Choroid plexus epithelial cell (primary cell): ENCODE data around the gene RTN4IP1.

Source experiments
- DNase-seq: peaks from one replicate; pipeline ENCODE4 v3.0.0-alpha.2; 2010; ENCODE audit warnings: low read depth
- H3K4me3 ChIP-seq: 2 replicates; pipeline ENCODE4 v1.5.1; 2011; ENCODE audit warnings: low read depth, mild to moderate bottlenecking, control low read depth, low read length, moderate library complexity
- TF ChIP-seq, protein P1 (sequence below): conservative IDR thresholded peaks from 2 replicates; pipeline ENCODE4 v1.5.1; 2011; ENCODE audit warnings: low read depth, mild to moderate bottlenecking, control low read depth, inconsistent platforms, low read length, moderate library complexity

Gene RTN4IP1

DNA sequence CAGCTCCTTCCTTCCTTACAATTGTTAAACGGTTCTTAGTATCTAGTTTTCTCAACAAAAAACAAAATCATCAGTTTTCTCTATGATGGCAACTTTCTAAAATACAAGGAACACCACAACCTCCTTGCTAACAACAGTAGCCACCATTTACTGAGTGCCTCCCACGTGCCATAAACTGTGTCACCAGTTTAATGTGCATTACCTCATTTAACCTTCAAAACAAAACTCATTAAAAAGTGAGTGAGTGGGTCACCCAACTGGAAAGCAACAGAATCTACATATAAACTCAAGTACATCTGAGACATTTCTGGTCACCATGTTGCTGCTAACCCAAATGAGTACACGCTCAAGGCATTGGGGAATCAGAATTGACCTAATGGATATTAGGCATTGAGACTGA is 11.0 kb downstream of the RTN4IP1 start:
- DNase-seq: no peak
- TF ChIP-seq, protein P1, sequence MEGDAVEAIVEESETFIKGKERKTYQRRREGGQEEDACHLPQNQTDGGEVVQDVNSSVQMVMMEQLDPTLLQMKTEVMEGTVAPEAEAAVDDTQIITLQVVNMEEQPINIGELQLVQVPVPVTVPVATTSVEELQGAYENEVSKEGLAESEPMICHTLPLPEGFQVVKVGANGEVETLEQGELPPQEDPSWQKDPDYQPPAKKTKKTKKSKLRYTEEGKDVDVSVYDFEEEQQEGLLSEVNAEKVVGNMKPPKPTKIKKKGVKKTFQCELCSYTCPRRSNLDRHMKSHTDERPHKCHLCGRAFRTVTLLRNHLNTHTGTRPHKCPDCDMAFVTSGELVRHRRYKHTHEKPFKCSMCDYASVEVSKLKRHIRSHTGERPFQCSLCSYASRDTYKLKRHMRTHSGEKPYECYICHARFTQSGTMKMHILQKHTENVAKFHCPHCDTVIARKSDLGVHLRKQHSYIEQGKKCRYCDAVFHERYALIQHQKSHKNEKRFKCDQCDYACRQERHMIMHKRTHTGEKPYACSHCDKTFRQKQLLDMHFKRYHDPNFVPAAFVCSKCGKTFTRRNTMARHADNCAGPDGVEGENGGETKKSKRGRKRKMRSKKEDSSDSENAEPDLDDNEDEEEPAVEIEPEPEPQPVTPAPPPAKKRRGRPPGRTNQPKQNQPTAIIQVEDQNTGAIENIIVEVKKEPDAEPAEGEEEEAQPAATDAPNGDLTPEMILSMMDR: no peak
- H3K4me3 ChIP-seq: no peak overlapping the region

DNA sequence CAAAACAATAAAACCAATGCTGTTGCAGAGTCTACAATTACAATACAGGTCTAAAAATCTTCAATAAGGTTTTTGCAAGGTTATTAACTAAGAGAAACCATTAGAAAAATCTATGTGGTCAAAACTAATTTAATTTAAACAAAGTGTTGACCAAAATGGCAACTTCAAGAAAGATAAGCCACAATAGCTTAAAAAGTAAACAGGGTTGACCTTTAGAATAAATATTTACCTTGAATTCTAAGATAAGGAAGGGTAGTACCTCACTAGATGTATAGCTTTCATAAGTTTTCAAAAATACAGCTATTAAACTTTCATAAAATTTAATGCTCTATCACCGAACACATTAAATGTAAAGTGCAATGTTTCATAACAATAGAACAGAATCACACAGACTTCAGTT is 11.4 kb downstream of the RTN4IP1 start:
- DNase-seq: no peak
- H3K4me3 ChIP-seq: no peak overlapping the region
- TF ChIP-seq, protein P1: no peak

- TF ChIP-seq, protein P1: no peak
- no peak overlapping the region for H3K4me3 ChIP-seq
- no peak for DNase-seq
Observed at GRCh38 chr6:106617302-106617701, 12.0 kb downstream of the RTN4IP1 start.

- TF ChIP-seq, protein P1: no peak
- no peak overlapping the region for H3K4me3 ChIP-seq
- DNase-seq: no peak
Observed at GRCh38 chr6:106614592-106615257, 14.6 kb downstream of the RTN4IP1 start.

GRCh38 chr6:106614166-106614565 is 15.1 kb downstream of the RTN4IP1 start:
- DNase-seq: no peak

GRCh38 chr6:106613590-106613989 is 15.7 kb downstream of the RTN4IP1 start:
- no peak overlapping the region for H3K4me3 ChIP-seq
- DNase-seq: no peak
- TF ChIP-seq, protein P1: no peak

More at GRCh38 chr6:106614166-106614565, 15.1 kb downstream of the RTN4IP1 start:
- H3K4me3 ChIP-seq: no peak overlapping the region
- TF ChIP-seq, protein P1: no peak

- TF ChIP-seq, protein P1: no peak
- no peak for DNase-seq
- H3K4me3 ChIP-seq: no peak overlapping the region
Observed at GRCh38 chr6:106612671-106613416, 16.5 kb downstream of the RTN4IP1 start.
